GM18498 (cell line): ENCODE data around the gene INSRR.

Experiments used
- ATAC-seq: cut with Tn5 transposase; IDR thresholded peaks from one replicate; pipeline ENCODE4 v1.9.1; 2021; ENCODE audit warnings: mild to moderate bottlenecking, moderate library complexity; ENCODE audit not compliant: unreplicated experiment

Gene INSRR

DNA sequence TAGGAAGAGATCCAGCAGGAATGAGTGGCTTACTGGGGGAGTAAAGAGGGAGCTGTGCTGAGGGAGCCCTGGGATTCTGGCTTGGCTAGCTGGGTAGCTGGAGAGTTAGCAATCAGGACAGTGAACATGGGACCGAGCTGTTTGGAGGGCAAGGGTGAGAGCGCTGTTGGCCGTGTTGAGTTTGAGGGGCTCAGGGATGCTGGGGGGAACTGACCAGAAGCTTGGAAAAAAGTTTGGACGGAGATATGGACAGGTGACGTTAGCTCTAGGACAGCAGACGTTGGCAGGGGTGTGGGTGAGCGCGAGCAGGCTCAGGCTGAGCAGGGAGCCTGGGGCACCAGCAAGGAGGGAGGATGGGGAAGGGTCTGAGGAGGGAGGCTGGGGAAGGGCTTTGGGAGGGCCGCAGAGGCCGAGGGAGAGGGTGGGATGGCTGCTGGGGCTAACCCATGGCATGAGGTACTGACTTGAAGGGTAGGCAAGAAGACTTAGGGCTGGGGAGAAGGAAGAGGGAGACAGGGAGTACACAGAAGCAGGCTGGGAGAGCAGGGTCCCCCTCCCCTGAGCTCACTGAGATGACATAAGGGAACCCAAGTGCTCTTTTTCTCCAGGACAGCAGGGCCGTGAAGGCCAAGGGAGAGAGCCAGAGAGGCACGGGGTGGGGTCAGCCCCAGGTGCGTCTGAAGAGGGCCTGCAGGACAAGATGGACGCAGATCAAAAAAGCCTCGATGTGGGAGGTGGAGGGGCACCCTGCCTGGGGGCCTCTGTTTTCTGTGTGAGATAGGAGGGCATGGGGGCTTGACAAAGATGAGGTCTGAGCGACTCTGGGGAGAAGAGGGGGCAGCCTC lies 50.5 kb downstream of the INSRR start:
- ATAC-seq: no peak

DNA sequence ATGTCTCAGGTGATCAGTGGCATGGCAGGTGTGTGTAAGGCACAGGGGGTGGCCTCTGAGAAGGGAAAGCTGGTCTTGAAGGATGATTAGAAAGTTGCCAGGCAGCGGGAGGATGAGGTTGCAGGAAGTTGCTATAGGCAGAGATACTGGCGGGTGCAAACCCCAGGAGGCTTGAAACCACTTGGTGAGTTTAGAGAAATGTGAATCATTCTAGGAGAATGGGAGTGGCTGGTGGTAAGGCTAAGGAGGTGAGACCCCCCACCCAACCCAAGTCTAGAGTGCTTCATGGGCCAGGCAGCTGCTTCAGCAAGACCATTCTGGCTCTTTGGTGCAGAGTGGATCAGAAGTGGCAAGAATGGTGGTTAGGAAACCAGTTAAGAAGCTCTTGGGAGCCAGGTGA lies 51.3 kb downstream of the INSRR start:
- no peak for ATAC-seq

DNA sequence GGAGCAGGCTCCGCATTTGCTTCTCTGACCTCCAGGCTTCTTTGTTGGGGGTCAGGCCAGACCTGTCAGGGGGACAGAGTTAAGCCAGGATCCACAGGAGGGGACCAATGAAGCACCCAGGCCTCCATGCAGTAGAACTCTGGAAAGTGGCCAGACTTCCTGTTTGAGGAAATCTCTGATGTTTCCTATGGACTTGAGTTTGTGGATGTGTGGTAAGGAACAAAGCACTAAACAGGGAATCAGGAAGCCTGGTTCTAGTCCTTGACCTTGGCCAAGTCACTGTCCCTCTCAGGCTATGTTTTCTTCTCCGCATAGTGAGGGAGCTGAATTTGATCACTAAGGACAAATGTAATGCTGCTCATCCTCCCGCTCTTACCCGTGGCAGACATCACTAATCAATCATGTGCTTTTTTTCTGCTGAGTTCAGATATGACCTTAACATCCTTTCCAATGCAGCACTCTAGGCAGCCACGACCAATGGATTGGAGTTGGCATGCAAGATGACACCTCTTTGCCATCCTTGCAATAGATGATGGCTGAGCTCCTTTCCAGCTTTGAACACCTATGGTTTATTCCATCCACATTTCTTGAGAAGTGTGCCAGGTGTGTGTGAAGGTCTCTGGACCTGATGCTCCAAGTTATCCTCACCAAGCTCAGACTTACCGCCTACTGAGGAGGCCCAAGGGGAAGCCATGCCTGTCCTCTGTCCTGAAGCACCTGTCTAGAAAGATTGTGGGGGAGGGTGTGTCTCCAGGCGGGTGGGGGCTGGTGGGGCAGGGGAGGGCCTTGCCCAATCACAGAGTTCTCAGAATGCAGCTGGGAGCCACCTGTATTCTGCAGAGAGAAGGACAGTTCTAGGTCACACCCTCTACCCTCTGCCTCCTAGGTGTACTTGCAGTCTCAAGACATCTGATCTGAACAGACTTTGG lies 52.1 kb downstream of the INSRR start:
- ATAC-seq: no peak

GRCh38 chr1:156805766-156806511 lies 53.0 kb downstream of the INSRR start:
- no peak for ATAC-seq

GRCh38 chr1:156804572-156805243 lies 54.2 kb downstream of the INSRR start:
- no peak for ATAC-seq

DNA sequence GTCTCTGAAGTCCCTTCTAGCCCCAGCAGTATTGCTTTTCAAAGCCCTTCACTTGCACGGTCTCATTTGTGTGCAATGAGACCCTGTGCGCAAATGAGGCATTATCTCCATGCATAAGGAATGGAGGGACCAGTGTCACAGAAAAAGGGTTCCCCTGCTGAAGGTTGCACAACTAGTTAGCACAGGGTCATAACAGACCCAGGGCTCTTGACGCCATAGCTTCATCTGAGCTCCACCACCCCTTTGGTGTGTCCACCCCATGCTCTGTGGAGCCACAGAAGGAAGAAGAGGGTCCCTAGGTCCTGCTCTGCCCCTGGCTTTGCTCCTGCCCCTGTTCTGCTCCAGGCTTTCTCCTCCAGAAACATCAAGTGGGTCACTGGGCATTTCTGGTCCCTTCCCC lies 54.9 kb downstream of the INSRR start:
- no peak for ATAC-seq

- ATAC-seq: no peak
Measured at GRCh38 chr1:156803086-156803851, 55.6 kb downstream of the INSRR start.

DNA sequence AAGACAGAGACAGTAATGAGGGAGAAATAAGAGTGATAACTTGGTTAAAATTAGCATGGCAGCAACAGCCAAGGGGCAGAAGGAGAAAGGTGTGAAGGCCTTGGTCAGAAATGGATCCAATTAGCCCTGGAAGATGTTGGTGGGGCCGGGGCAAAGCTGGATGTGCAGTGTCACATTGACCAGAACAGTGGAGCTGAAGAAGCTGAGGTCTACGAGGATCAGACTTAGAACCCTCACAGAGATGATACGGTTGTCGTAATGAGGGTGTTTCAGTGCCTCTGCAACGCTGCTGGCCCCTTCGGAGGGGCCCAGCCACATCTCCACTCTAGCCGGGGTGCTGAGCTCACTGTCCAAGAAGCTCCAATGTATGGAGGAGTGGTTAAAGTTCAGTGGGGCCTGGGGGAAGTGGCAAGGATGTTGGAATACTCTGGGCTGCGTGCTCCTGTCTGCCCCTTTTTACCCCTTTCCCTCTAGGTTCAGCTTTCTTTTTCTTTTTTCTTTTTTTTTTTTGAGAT lies 56.4 kb downstream of the INSRR start:
- ATAC-seq: no peak

DNA sequence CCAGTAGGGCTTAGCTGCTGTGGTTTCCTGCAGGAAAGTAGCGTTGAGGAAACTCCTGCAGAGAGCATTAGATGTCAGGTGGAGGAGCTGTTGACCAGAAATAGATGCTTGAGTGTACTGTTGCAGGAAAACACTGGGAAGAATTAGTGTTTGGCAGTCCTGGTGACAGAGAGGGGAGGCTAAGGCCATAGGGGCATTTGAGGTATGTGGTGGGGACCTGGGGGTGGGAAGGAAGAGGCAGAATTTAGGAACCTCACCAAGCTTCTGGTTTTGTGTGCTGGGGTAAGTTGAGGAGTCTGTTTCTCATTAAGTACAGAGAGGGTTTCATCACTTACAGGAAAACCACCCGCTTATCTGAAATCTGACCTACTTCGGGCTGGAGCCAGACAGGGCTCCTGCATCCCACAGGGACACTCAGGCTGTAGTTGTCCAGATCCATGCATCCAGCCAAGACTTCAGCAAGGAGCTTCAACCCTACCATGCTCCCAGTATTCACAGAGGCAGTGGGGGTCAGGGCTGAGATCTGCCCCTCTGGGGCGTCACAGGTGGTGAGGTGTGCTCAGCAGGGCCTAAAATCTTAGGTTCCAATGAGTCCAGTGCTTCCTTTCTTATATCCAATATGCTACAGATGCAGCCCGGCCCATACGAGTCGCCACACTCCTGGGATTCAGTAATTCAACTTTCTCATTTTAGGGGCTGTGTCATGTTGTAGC lies 57.4 kb downstream of the INSRR start:
- ATAC-seq: no peak

DNA sequence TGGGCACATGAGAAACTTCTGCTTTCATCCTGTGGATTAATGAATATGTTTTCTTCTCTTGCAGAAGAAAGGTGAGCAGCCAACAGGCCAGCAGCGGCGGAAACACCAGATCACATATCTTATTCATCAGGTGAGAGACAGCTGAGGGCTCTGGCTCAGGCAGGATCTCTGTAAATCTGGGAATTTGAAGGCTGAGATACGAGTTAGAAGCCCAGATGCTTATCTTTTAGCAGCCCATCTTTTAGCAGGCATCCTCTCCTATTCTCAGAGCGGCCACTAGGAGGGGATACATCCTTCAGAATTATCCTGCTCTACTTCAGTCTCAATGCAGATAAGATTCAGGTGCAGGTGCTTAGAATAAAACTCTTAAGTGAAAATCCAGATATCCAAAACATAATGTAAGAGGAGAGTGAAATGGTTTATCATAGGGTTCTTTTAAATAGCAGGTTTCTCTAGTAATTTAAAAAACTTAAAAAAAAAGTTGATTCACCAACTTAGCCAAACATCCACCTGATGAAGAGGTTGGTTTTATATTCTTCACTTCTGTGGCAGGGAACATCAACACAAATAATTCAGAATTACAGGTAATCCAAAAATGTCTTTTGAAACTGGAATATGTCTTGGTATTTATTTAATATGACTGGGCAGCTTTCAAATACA lies 61.6 kb downstream of the INSRR start:
- no peak for ATAC-seq

- ATAC-seq: no peak
Measured at GRCh38 chr1:156796340-156797097, 62.4 kb downstream of the INSRR start.

GRCh38 chr1:156795787-156796186 lies 63.1 kb downstream of the INSRR start:
- no peak for ATAC-seq

- no peak for ATAC-seq
Measured at GRCh38 chr1:156795374-156795733, 63.6 kb downstream of the INSRR start.

GRCh38 chr1:156794506-156795373 lies 64.2 kb downstream of the INSRR start:
- no peak for ATAC-seq
